ENCODE data around the gene NECTIN1.
A peak's percentile ranks its signal among the peaks of the same experiment; 100 is the strongest.

Gene NECTIN1

GRCh38 chr11:119672597-119672996 is 56.4 kb downstream of the NECTIN1 start:
- no peak overlapping the region for H3K23ac ChIP-seq (ENCODE audit: low read length)
- H3K27me3 ChIP-seq (ENCODE audit: insufficient read depth, low read length), result no peaks in the 10 kb centered on the region
- no peaks in the 10 kb centered on the region for H3K79me1 ChIP-seq (ENCODE audit: low read length)
- no peak overlapping the region for H3K27ac ChIP-seq (ENCODE audit: low read depth, low read length)
- no peak overlapping the region for H2BK120ac ChIP-seq (ENCODE audit: insufficient read depth, low read length, poor library complexity)
- WGBS (ENCODE audit: extremely low coverage, insufficient coverage, insufficient read length), result no CpG with 5 or more reads among the region's 7 CpGs
- H4K12ac ChIP-seq (ENCODE audit: low read depth, low read length), result no peak overlapping the region
- peaks cover 22 to 27% of the 10 kb centered on the region in 2 experiments for H3K36me3 ChIP-seq (ENCODE audit: control insufficient read depth in 1 of 2, insufficient read depth in 2 of 2, low read length in 2 of 2)
- no peak overlapping the region for H4K91ac ChIP-seq (ENCODE audit: low read depth, low read length)
- no peak overlapping the region for H2BK5ac ChIP-seq (ENCODE audit: low read depth, low read length, poor library complexity)
- H3K4ac ChIP-seq (ENCODE audit: low read depth, low read length), result no peak overlapping the region
- H2AFZ ChIP-seq (ENCODE audit: insufficient read depth, low read length, poor library complexity), result no peak overlapping the region
- no peak overlapping the region for H3K4me3 ChIP-seq (ENCODE audit: low read depth, low read length)
- no peak overlapping the region for H2BK12ac ChIP-seq (ENCODE audit: low read length)
- no peak overlapping the region for H3K18ac ChIP-seq (ENCODE audit: low read length)
- H3K14ac ChIP-seq (ENCODE audit: low read length), result no peak overlapping the region
- H3K9me3 ChIP-seq (ENCODE audit: insufficient read depth, low read depth, low read length), result peaks cover 3% of the 10 kb centered on the region
- no peak for DNase-seq
- no peak overlapping the region for H3K4me2 ChIP-seq (ENCODE audit: low read length)
- H2AK5ac ChIP-seq (ENCODE audit: low read length), result no peak overlapping the region
- no peaks in the 10 kb centered on the region for H3K4me1 ChIP-seq (ENCODE audit: control insufficient read depth in 1 of 2, insufficient read depth in 2 of 2, low read length in 2 of 2)
- H4K8ac ChIP-seq (ENCODE audit: low read depth, low read length), result no peak overlapping the region
- H3K79me2 ChIP-seq (ENCODE audit: control insufficient read depth, insufficient read depth, low read length, poor library complexity), result no peaks in the 10 kb centered on the region
- no peak overlapping the region for H3K9ac ChIP-seq (ENCODE audit: low read length)

GRCh38 chr11:119671561-119672015 is 57.4 kb downstream of the NECTIN1 start:
- H3K4me3 ChIP-seq (ENCODE audit: low read depth, low read length), result peak overlapping the region; percentile 15
- H3K27me3 ChIP-seq (ENCODE audit: insufficient read depth, low read length), result no peaks in the 10 kb centered on the region
- no peak overlapping the region for H2AFZ ChIP-seq (ENCODE audit: insufficient read depth, low read length, poor library complexity)
- no peak overlapping the region for H3K14ac ChIP-seq (ENCODE audit: low read length)
- no peak overlapping the region for H3K4me2 ChIP-seq (ENCODE audit: low read length)
- no peak overlapping the region for H4K8ac ChIP-seq (ENCODE audit: low read depth, low read length)
- H3K4ac ChIP-seq (ENCODE audit: low read depth, low read length), result no peak overlapping the region
- H3K18ac ChIP-seq (ENCODE audit: low read length), result no peak overlapping the region
- no peak overlapping the region for H3K23ac ChIP-seq (ENCODE audit: low read length)
- H3K27ac ChIP-seq (ENCODE audit: low read depth, low read length), result no peak overlapping the region
- H2BK120ac ChIP-seq (ENCODE audit: insufficient read depth, low read length, poor library complexity), result no peak overlapping the region
- H3K36me3 ChIP-seq (ENCODE audit: control insufficient read depth in 1 of 2, insufficient read depth in 2 of 2, low read length in 2 of 2), result peaks cover 13 to 18% of the 10 kb centered on the region in 2 experiments
- no peak overlapping the region for H4K12ac ChIP-seq (ENCODE audit: low read depth, low read length)
- peak overlapping the region; percentile 21 for H3K9ac ChIP-seq (ENCODE audit: low read length)
- no peak overlapping the region for H2BK5ac ChIP-seq (ENCODE audit: low read depth, low read length, poor library complexity)
- no peak overlapping the region for H2BK12ac ChIP-seq (ENCODE audit: low read length)
- H4K91ac ChIP-seq (ENCODE audit: low read depth, low read length), result no peak overlapping the region
- H2AK5ac ChIP-seq (ENCODE audit: low read length), result no peak overlapping the region
- WGBS (ENCODE audit: extremely low coverage, insufficient coverage, insufficient read length), result no CpG with 5 or more reads among the region's 12 CpGs
- H3K79me2 ChIP-seq (ENCODE audit: control insufficient read depth, insufficient read depth, low read length, poor library complexity), result no peaks in the 10 kb centered on the region
- H3K4me1 ChIP-seq (ENCODE audit: control insufficient read depth in 1 of 2, insufficient read depth in 2 of 2, low read length in 2 of 2), result no peaks in the 10 kb centered on the region
- no peaks in the 10 kb centered on the region for H3K9me3 ChIP-seq (ENCODE audit: insufficient read depth, low read depth, low read length)
- no peaks in the 10 kb centered on the region for H3K79me1 ChIP-seq (ENCODE audit: low read length)
- DNase-seq, result no peak

- Histone ChIP-seq H3K14ac (ENCODE audit: low read length) (no peak overlapping the region), H3K9me3 (ENCODE audit: insufficient read depth, low read depth, low read length) (peaks cover 2% of the 10 kb centered on the region), H4K12ac (ENCODE audit: low read depth, low read length) (no peak overlapping the region), H2BK120ac (ENCODE audit: insufficient read depth, low read length, poor library complexity) (no peak overlapping the region), H3K79me1 (ENCODE audit: low read length) (no peaks in the 10 kb centered on the region), H3K27me3 (ENCODE audit: insufficient read depth, low read length) (no peaks in the 10 kb centered on the region), H3K23ac (ENCODE audit: low read length) (no peak overlapping the region), H2BK12ac (ENCODE audit: low read length) (no peak overlapping the region), H2AK5ac (ENCODE audit: low read length) (no peak overlapping the region), H3K9ac (ENCODE audit: low read length) (no peak overlapping the region), H2AFZ (ENCODE audit: insufficient read depth, low read length, poor library complexity) (no peak overlapping the region), H3K4me3 (ENCODE audit: low read depth, low read length) (no peak overlapping the region), H2BK5ac (ENCODE audit: low read depth, low read length, poor library complexity) (no peak overlapping the region), H3K4me1 (ENCODE audit: control insufficient read depth in 1 of 2, insufficient read depth in 2 of 2, low read length in 2 of 2) (no peaks in the 10 kb centered on the region), H4K91ac (ENCODE audit: low read depth, low read length) (no peak overlapping the region), H3K79me2 (ENCODE audit: control insufficient read depth, insufficient read depth, low read length, poor library complexity) (no peaks in the 10 kb centered on the region), H3K36me3 (ENCODE audit: control insufficient read depth in 1 of 2, insufficient read depth in 2 of 2, low read length in 2 of 2) (peaks cover 13 to 16% of the 10 kb centered on the region in 2 experiments), H4K8ac (ENCODE audit: low read depth, low read length) (no peak overlapping the region), H3K27ac (ENCODE audit: low read depth, low read length) (no peak overlapping the region), H3K4ac (ENCODE audit: low read depth, low read length) (no peak overlapping the region), H3K4me2 (ENCODE audit: low read length) (no peak overlapping the region), H3K18ac (ENCODE audit: low read length) (no peak overlapping the region)
- no peak for DNase-seq
- no CpG with 5 or more reads among the region's 5 CpGs for WGBS (ENCODE audit: extremely low coverage, insufficient coverage, insufficient read length)
Measured at GRCh38 chr11:119671051-119671450, 57.9 kb downstream of the NECTIN1 start.

- Histone ChIP-seq H3K4ac (ENCODE audit: low read depth, low read length) (no peak overlapping the region), H4K91ac (ENCODE audit: low read depth, low read length) (no peak overlapping the region), H3K27me3 (ENCODE audit: insufficient read depth, low read length) (no peaks in the 10 kb centered on the region), H4K12ac (ENCODE audit: low read depth, low read length) (no peak overlapping the region), H2BK120ac (ENCODE audit: insufficient read depth, low read length, poor library complexity) (no peak overlapping the region), H3K4me1 (ENCODE audit: control insufficient read depth in 1 of 2, insufficient read depth in 2 of 2, low read length in 2 of 2) (no peaks in the 10 kb centered on the region), H2AFZ (ENCODE audit: insufficient read depth, low read length, poor library complexity) (no peak overlapping the region), H3K4me3 (ENCODE audit: low read depth, low read length) (no peak overlapping the region), H3K4me2 (ENCODE audit: low read length) (no peak overlapping the region), H3K9me3 (ENCODE audit: insufficient read depth, low read depth, low read length) (peaks cover 4% of the 10 kb centered on the region), H3K79me2 (ENCODE audit: control insufficient read depth, insufficient read depth, low read length, poor library complexity) (no peaks in the 10 kb centered on the region), H3K23ac (ENCODE audit: low read length) (no peak overlapping the region), H3K27ac (ENCODE audit: low read depth, low read length) (no peak overlapping the region), H3K79me1 (ENCODE audit: low read length) (no peaks in the 10 kb centered on the region), H3K36me3 (ENCODE audit: control insufficient read depth in 1 of 2, insufficient read depth in 2 of 2, low read length in 2 of 2) (peaks cover 11 to 15% of the 10 kb centered on the region in 2 experiments), H3K9ac (ENCODE audit: low read length) (no peak overlapping the region), H4K8ac (ENCODE audit: low read depth, low read length) (no peak overlapping the region), H3K18ac (ENCODE audit: low read length) (no peak overlapping the region), H2BK12ac (ENCODE audit: low read length) (no peak overlapping the region), H3K14ac (ENCODE audit: low read length) (no peak overlapping the region), H2AK5ac (ENCODE audit: low read length) (no peak overlapping the region), H2BK5ac (ENCODE audit: low read depth, low read length, poor library complexity) (no peak overlapping the region)
- DNase-seq, result no peak
- WGBS (ENCODE audit: extremely low coverage, insufficient coverage, insufficient read length), result no CpG with 5 or more reads among the region's 5 CpGs
Measured at GRCh38 chr11:119669487-119669886, 59.5 kb downstream of the NECTIN1 start.

All from trophoblast cell (in vitro differentiated cells and primary cell).